GM18858 (cell line): ENCODE data around the gene KIF26B.

Source experiments
- ATAC-seq: cut with Tn5 transposase; IDR thresholded peaks from one replicate; pipeline ENCODE4 v1.9.1; 2021; ENCODE audit not compliant: unreplicated experiment

Gene KIF26B

GRCh38 chr1:245544236-245544635 lies 389.5 kb downstream of the KIF26B start:
- no peak for ATAC-seq

GRCh38 chr1:245546875-245547274 lies 392.1 kb downstream of the KIF26B start:
- ATAC-seq, result no peak

DNA sequence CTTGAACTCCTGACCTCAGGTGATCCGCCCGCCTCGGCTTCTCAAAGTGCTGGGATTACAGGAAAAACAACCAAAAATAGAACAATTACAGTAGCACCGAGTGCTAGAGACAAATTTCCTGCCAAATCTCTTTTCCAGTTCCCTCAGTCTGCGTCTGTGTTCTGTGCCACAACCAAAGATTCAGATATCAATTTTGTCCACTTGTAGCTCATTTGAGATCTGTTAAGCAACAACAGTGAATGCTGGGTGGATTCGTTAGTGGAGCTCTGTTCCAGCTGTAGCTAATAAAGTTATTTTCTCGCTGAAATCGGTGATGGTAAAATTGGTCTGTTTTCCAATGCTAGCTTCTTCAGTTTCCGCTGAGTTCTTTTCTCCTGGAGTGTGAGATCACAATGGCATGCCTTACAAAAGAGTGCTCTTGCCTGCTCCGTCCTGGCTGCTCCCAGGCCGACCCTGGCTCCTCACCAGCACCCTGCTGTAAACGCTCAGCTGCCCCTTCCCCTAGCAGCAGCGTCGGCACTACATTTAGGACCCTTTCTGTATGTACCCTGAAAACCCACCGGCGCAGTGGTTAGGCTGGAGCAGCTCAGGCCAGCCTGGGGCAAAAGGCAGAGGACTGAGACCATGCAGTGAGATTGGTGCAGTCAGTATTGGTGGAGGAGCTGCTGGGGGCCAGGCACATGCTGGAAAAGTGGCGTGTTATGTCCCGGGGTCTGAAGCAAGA lies 395.4 kb downstream of the KIF26B start:
- ATAC-seq, result no peak

DNA sequence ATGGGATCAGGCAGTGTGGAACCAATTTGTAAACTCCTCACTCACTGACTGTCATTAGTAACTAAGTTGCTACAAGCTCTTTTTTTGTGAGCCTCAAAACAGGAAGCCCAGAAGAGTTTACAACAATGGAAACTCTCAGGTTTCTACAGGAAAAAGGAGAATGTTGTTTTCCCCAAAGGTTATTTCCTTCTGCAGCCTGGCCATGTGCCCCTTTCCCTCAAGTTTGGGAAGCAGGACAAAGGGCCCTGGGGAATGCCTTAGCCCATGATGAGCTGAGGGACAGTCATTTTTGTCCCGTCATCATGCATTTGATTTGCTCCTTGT lies 395.9 kb downstream of the KIF26B start:
- no peak for ATAC-seq

- ATAC-seq, result no peak
These were observed 396.8 kb downstream of the KIF26B start for GRCh38 chr1:245551536-245551935.

DNA sequence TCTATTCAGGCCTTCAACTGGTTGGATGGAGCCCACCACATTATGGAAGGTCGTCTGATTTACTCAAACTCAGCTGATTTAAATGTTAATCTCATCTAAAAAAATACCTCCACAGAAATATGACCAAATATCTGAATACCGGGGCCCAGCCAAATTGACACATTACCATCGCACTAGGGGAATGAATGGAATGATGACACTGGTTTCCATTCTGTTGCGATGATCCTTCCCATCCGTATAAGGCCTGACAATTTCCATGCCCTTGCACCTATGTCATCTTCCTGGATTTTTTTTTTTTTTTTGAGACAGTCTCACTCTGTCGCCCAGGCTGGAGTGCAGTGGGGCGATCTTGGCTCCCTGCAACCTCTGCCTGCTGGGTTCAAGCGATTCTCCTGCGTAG lies 397.5 kb downstream of the KIF26B start:
- ATAC-seq, result no peak

GRCh38 chr1:245556057-245556456 lies 401.3 kb downstream of the KIF26B start:
- ATAC-seq, result no peak

GRCh38 chr1:245558069-245558468 lies 403.3 kb downstream of the KIF26B start:
- ATAC-seq, result no peak

DNA sequence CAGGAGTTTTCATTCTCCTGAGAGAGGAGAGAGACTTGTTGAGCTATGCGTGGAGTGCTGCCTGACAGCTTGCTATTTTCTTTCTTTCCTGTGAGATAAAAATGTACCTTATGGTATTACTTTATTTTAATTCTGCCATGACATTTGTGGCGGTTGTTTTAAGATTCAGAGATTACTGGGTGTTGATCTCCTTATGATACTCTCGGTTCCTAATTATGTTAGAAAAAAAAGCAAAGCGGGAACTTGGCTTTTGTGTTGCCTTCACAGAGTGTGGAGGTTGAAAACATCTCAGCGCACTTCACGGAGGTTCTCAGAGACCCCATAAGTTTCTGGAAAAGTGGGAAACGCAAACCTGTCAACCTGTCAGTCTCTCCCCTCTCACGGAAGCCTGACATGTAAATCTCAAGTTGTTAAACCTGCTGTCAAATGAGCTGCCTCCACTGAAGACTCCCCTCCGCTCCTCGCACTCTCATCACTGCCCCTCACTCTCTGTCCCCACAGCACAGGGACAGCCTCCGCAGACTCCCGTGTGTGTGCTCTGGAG lies 405.6 kb downstream of the KIF26B start:
- no peak for ATAC-seq

GRCh38 chr1:245561665-245562234 lies 407.0 kb downstream of the KIF26B start:
- no peak for ATAC-seq

- no peak for ATAC-seq
These were observed 411.3 kb downstream of the KIF26B start for GRCh38 chr1:245566134-245566533.

GRCh38 chr1:245566952-245567351 lies 412.2 kb downstream of the KIF26B start:
- ATAC-seq, result no peak

DNA sequence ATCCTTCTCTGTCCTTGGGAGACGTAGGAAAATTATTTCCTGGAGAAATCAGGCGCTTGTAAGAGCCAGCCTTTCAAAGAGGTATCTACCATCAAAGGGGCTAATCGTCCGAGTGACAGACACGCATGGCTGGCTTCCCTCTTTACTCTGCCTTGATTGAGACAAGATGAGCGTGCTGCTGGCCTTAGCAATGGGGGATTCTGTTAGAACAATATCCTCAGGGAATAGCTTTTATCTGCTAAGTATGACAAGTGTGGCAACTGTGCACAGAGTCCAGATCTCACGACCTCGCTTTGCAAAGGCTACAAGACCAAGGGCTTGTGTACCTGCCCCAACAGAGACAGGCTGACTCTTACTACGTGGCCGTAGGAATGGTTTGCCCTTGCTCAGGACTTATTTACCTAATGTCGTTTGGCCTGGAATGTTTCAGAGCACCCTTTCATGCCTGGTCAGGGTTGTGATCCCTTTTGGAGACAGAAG lies 417.1 kb downstream of the KIF26B start:
- no peak for ATAC-seq

DNA sequence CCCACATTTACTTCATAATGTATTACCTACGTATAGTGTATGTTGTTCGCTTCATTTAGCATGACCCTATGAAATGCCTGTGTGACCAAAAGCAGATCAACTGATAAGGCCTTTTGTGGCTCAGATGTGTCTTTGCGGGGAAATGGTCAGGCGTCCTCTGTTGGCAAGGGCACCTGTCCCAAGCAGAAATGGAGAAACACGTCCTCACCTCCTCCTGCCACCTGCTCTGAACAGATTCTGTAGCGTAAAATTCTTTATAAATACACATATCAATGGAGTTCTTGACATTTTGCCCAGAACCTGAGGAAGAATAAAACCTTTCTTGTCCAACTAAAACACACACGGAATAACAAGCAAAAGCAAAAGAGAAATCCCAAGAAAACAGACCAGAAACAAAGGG lies 417.9 kb downstream of the KIF26B start:
- ATAC-seq, result no peak

DNA sequence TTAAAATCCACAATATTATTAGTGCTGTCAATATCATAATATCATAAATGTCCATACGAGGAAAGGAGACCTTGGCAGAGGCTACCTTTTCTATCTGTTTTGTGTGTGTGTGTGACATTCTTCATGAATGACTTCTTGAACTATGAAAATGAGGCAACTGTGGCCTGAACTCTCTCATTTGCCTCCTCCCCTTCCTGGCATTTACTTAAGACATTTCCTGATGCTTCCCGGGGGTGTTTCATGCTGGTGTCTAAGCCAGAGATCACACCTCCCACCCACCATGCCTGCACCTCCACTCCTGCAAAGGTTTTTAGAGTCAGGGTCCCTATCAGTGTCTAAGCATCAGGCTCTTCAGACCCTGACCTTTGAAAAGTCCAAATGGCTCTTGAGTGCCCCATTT lies 420.9 kb downstream of the KIF26B start:
- ATAC-seq, result no peak

DNA sequence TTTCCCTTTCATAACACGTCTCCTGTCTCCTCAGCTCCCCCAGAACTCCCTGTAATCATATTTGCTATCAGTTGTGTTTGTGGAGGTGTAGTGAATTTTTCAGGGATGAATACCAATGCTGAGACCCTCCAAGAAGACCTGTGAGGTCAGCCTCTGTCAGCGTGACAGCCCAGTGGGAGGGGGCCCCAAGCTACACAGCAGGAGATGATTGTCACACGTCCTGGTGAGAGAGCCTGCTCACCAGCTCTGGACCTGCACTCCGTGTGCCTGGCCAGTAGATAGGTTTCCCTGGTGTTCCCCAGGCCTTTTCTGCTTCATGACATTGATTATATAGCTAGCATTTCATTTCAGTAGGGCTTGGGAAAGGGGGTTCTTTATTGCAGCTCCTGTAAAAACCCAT lies 421.5 kb downstream of the KIF26B start:
- ATAC-seq, result no peak

DNA sequence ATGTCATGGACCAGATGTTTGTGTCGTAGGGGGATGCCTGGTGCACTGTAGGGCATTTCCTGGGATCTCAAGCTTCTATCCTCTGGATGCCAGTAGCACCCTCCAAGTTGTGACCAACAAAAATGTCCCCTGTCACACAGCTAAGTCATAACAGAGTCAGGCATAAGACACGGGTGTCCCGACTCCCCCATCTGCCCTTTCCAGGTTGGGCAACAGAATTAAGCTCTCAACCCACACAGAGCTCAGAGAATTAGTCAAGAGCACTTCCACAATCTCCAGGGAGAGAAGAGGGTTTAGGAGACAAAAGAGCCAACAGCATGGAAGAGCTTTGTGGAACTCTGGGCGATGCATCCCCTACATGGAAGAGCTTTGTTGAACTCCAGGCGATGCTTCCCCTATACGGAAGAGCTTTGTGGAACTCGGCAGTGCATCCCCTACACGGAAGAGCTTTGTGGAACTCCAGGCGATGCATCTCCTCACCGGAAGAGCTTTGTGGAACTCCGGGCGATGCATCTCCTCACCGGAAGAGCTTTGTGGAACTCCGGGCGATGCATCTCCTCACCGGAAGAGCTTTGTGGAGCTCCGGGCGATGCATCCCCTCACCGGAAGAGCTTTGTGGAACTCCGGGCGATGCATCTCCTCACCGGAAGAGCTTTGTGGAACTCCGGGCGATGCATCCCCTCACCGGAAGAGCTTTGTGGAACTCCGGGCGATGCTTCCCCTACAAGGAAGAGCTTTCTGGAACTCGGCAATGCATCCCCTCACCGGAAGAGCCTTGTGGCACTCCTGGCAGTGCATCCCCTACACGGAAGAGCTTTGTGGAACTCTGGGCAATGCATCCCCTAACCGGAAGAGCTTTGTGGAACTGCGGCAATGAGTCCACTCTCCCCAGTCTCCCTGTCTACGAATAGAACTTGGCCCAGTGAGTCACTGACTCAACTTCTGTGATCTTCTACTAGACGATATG lies 422.7 kb downstream of the KIF26B start:
- no peak for ATAC-seq

GRCh38 chr1:245578308-245578707 lies 423.5 kb downstream of the KIF26B start:
- no peak for ATAC-seq

DNA sequence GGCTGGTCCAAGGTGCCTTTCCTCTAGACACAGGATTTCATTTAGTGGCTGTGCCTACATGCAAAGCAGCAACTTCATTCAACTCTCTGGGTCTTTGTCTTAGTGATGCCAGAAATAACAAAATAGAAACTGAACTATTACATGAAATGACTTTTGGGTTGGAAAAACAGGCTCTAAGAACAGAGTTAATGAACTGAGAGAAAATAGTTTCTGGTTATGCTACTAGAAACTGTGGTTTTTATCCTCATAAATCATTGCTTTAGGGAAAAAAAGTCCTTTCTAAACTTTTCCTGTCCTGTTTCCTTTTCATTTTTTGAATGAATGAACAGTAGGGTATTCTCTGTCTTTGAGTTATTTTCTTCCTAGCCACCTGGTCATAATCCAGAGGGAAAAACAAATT lies 424.0 kb downstream of the KIF26B start:
- ATAC-seq, result no peak

- no peak for ATAC-seq
These were observed 425.1 kb downstream of the KIF26B start for GRCh38 chr1:245579881-245580280.

- ATAC-seq, result no peak
These were observed 425.9 kb downstream of the KIF26B start for GRCh38 chr1:245580651-245581050.

GRCh38 chr1:245582026-245582425 lies 427.2 kb downstream of the KIF26B start:
- ATAC-seq, result no peak
